ENCODE measurements around the gene SLAMF1. TPM values are rescaled to one million over a fixed set of nuclear protein-coding genes. Genes with fewer than 3 reads are reported as not detected.

The SLAMF1 gene
- total RNA-seq, 1 donor from 2014 or later: not detected

GRCh38 chr1:160608057-160608456 is 38.8 kb downstream of the SLAMF1 start:
- peaks cover 7% of the 10 kb centered on the region for H3K27me3 ChIP-seq (ENCODE audit: control insufficient read depth, insufficient read depth, low read length)
- no peak for TF ChIP-seq CTCF (IDR thresholded peaks at IDR 0.05; ENCODE audit: insufficient read depth, low read length, poor library complexity, severe bottlenecking)
- no peak overlapping the region for H3K4me3 ChIP-seq (ENCODE audit: low read depth, low read length)
- no peaks in the 10 kb centered on the region for H3K36me3 ChIP-seq (ENCODE audit: control insufficient read depth, insufficient read depth, low read length)
- no peak for DNase-seq (ENCODE audit: low read depth)

- Histone ChIP-seq H3K27me3 (ENCODE audit: control insufficient read depth, insufficient read depth, low read length) (peaks cover 7% of the 10 kb centered on the region), H3K4me3 (ENCODE audit: low read depth, low read length) (no peak overlapping the region)
- TF ChIP-seq CTCF (IDR thresholded peaks at IDR 0.05; ENCODE audit: insufficient read depth, low read length, poor library complexity, severe bottlenecking): no peak
Measured at GRCh38 chr1:160607672-160608032, 39.2 kb downstream of the SLAMF1 start.

GRCh38 chr1:160607011-160607671 is 39.7 kb downstream of the SLAMF1 start:
- peak; percentile 67 for TF ChIP-seq CTCF (IDR thresholded peaks at IDR 0.05; ENCODE audit: insufficient read depth, low read length, poor library complexity, severe bottlenecking)
- Histone ChIP-seq H3K4me3 (ENCODE audit: low read depth, low read length) (no peak overlapping the region), H3K27me3 (ENCODE audit: control insufficient read depth, insufficient read depth, low read length) (peaks cover 4% of the 10 kb centered on the region), H3K36me3 (ENCODE audit: control insufficient read depth, insufficient read depth, low read length) (no peaks in the 10 kb centered on the region)
- peak; percentile 53 for DNase-seq (ENCODE audit: low read depth)

More at GRCh38 chr1:160607672-160608032, 39.2 kb downstream of the SLAMF1 start:
- no peak for DNase-seq (ENCODE audit: low read depth)
- no peaks in the 10 kb centered on the region for H3K36me3 ChIP-seq (ENCODE audit: control insufficient read depth, insufficient read depth, low read length)

- no peak for DNase-seq (ENCODE audit: low read depth)
- Histone ChIP-seq H3K27me3 (ENCODE audit: control insufficient read depth, insufficient read depth, low read length) (peaks cover 4% of the 10 kb centered on the region), H3K4me3 (ENCODE audit: low read depth, low read length) (no peak overlapping the region), H3K36me3 (ENCODE audit: control insufficient read depth, insufficient read depth, low read length) (no peaks in the 10 kb centered on the region)
- no peak for TF ChIP-seq CTCF (IDR thresholded peaks at IDR 0.05; ENCODE audit: insufficient read depth, low read length, poor library complexity, severe bottlenecking)
Measured at GRCh38 chr1:160606611-160607010, 40.2 kb downstream of the SLAMF1 start.

- Histone ChIP-seq H3K4me3 (ENCODE audit: low read depth, low read length) (no peak overlapping the region), H3K36me3 (ENCODE audit: control insufficient read depth, insufficient read depth, low read length) (no peaks in the 10 kb centered on the region), H3K27me3 (ENCODE audit: control insufficient read depth, insufficient read depth, low read length) (peaks cover 4% of the 10 kb centered on the region)
- TF ChIP-seq CTCF (IDR thresholded peaks at IDR 0.05; ENCODE audit: insufficient read depth, low read length, poor library complexity, severe bottlenecking): no peak
- no peak for DNase-seq (ENCODE audit: low read depth)
Measured at GRCh38 chr1:160605792-160606479, 40.9 kb downstream of the SLAMF1 start.
